Measurements from ENCODE around the gene MINPP1. TPM values are rescaled to one million over a fixed set of nuclear protein-coding genes. Genes with fewer than 3 reads are reported as not detected.

The MINPP1 gene
- total RNA-seq, 1 experiment from 2014 or later: 25.5 TPM

GRCh38 chr10:87504307-87504639 is 420 bp upstream of the MINPP1 start:
- Mint-ChIP-seq H3K36me3 (peaks cover 9% of the 10 kb centered on the region), H3K27ac (peak overlapping the region; percentile 92), H3K9me3 (no peaks in the 10 kb centered on the region), H3K4me1 (peaks cover 27% of the 10 kb centered on the region), H3K27me3 (ENCODE audit: low read depth) (peaks cover 14% of the 10 kb centered on the region; the same call in 1 of the 2 replicates), H3K4me3 (peak overlapping the region; percentile 95)
- ATAC-seq: no peak
- ChIA-PET POLR2A (interaction anchor here (1.1 to 1.6 kb wide), 4 partner anchors 15 to 358 kb away, joined by 3 to 4 read pairs (median 4); no protein-coding TSS in a partner anchor), CTCF (interaction anchor here (0.6 to 1.5 kb wide), 6 partner anchors 29 to 246 kb away, joined by 3 to 6 read pairs (median 3); no protein-coding TSS in a partner anchor)
- TF ChIP-seq GRHL2 (CRISPR knock-in tag; IDR thresholded peaks at IDR 0.05; ENCODE audit: insufficient replicate concordance, severe bottlenecking) (no peak), NFYB (CRISPR knock-in tag; conservative IDR thresholded peaks at IDR 0.05; ENCODE audit: low read depth) (no peak), JAZF1 (CRISPR knock-in tag; IDR thresholded peaks at IDR 0.05) (no peak), ZNF281 (CRISPR knock-in tag; IDR thresholded peaks at IDR 0.05) (no peak), HMGXB4 (CRISPR knock-in tag; IDR thresholded peaks at IDR 0.05) (no peak), OVOL2 (CRISPR knock-in tag; IDR thresholded peaks at IDR 0.05; ENCODE audit: borderline replicate concordance) (no peak), NFATC4 (CRISPR knock-in tag; IDR thresholded peaks at IDR 0.05) (no peak), ZNF232 (CRISPR knock-in tag; IDR thresholded peaks at IDR 0.05) (no peak), FOXJ3 (CRISPR knock-in tag; IDR thresholded peaks at IDR 0.05; ENCODE audit: borderline replicate concordance) (no peak)
- no peak for DNase-seq (ENCODE audit: low spot score)

DNA sequence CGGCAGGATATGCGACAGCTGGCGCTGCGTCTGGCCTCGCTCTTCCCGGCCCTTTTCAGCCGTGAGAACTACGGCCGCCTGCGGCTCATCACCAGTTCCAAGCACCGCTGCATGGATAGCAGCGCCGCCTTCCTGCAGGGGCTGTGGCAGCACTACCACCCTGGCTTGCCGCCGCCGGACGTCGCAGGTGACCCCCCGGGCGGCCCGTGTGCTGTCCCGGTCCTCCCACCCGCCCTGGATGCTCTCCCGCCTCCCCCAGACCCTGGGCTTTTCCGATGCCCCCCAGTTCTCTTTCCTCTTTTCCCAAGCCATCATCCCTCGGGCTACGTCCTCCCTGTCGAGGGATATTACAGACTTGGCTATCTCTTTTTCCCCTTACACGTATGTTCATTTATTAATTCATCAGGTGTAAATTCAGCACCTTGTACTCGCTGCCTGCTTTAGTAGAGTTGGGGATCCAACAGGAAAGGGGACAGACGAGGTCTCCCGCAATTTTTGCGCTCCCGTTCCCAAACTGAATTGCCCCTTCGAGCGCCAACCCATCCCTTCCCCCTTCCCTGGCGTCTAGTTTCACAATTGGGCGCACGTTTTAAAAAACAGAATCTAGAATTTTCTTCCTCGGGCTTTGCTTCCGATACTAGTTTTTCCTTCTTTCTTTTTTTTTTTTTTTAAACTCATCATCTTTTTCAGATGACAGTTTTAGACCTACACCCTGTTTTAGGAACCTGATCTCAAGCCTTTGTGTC is 846 bp downstream of the MINPP1 start:
- ChIA-PET POLR2A (interaction anchor here (1.6 kb wide), 1 partner anchor 357 kb away, joined by 4 read pairs; no protein-coding TSS in a partner anchor), CTCF (interaction anchor here (0.7 to 1.5 kb wide), 6 partner anchors 27 to 245 kb away, joined by 3 to 6 read pairs (median 3); no protein-coding TSS in a partner anchor)
- ATAC-seq: peak; percentile 63
- Mint-ChIP-seq H3K4me1 (peaks cover 27% of the 10 kb centered on the region), H3K4me3 (peak overlapping the region; percentile 95), H3K36me3 (peaks cover 14% of the 10 kb centered on the region), H3K27me3 (ENCODE audit: low read depth) (peaks cover 14% of the 10 kb centered on the region; the same call in 1 of the 2 replicates), H3K9me3 (no peaks in the 10 kb centered on the region), H3K27ac (peak overlapping the region; percentile 77)
- peak; percentile 65 for DNase-seq (ENCODE audit: low spot score)
- TF ChIP-seq FOXP4 (CRISPR knock-in tag; IDR thresholded peaks at IDR 0.05) (0 out of 2 replicates have a peak, but pooled peaks have one; percentile 9), ZNF423 (CRISPR knock-in tag; IDR thresholded peaks at IDR 0.05) (0 out of 2 replicates have a peak, but pooled peaks have one; percentile 14), HMGXB4 (CRISPR knock-in tag; IDR thresholded peaks at IDR 0.05) (peak; percentile 59; the same call in 1 of the 2 replicates), ZNF396 (CRISPR knock-in tag; IDR thresholded peaks at IDR 0.05; ENCODE audit: borderline replicate concordance) (no peak), MAX (CRISPR knock-in tag; IDR thresholded peaks at IDR 0.05) (no peak)

All from WTC11 (cell line).